OCI-LY3 (cell line): ENCODE data around the gene KBTBD7.

Experiments used
- H2AFZ ChIP-seq: fragments of 200-600, 300-600 bp; shearing (Covaris generic); 2 replicates; pipeline ENCODE4 v1.6.0; 2014; ENCODE audit warnings: antibody characterized with exemption, low read depth, low read length
- H3K27ac ChIP-seq: fragments of 200-600, 300-600 bp; sonication (generic); 2 replicates; pipeline ENCODE4 v1.5.1; 2014; ENCODE audit warnings: mild to moderate bottlenecking, low read length, moderate library complexity, mixed read lengths
- H3K27me3 ChIP-seq: fragments of 200-600, 300-600 bp; sonication (generic); 2 replicates; pipeline ENCODE4 v1.6.1; 2014; ENCODE audit warnings: low read depth, low read length, mixed read lengths
- H3K36me3 ChIP-seq: fragments of 200-600, 300-600 bp; sonication (generic); replicated peaks from 2 replicates; pipeline ENCODE3; 2014; ENCODE audit warnings: low read depth, low read length, mixed read lengths
- H3K4me1 ChIP-seq: fragments of 300-600, 200-600 bp; sonication (generic); 2 replicates; pipeline ENCODE4 v1.6.1; 2014; ENCODE audit warnings: low read length, mixed read lengths
- H3K4me2 ChIP-seq: fragments of 200-600, 300-600 bp; sonication (generic); 2 replicates; pipeline ENCODE4 v1.6.1; 2014; ENCODE audit warnings: low read length, mixed read lengths
- H3K4me3 ChIP-seq: fragments of 300-600, 200-600 bp; sonication (generic); 2 replicates; pipeline ENCODE4 v1.5.1; 2014; ENCODE audit warnings: antibody characterized with exemption, mild to moderate bottlenecking, low read length, moderate library complexity
- H3K79me2 ChIP-seq: fragments of 300-600, 200-600 bp; shearing (Covaris generic); 2 replicates; pipeline ENCODE4 v1.6.1; 2014; ENCODE audit warnings: mild to moderate bottlenecking, low read length, mixed read lengths
- H3K9ac ChIP-seq: fragments of 300-600, 200-600 bp; shearing (Covaris generic); 2 replicates; pipeline ENCODE4 v1.6.0; 2014; ENCODE audit warnings: mild to moderate bottlenecking, low read length, moderate library complexity
- H3K9me3 ChIP-seq: fragments of 200-600, 300-600 bp; shearing (Covaris generic); 2 replicates; pipeline ENCODE4 v1.6.1; 2014; ENCODE audit warnings: low read length, mixed read lengths; ENCODE audit not compliant: insufficient read depth
- H4K20me1 ChIP-seq: fragments of 200-600, 300-600 bp; sonication (generic); 2 replicates; pipeline ENCODE4 v1.6.1; 2016; ENCODE audit warnings: low read length, mixed read lengths; ENCODE audit not compliant: insufficient read depth
- CTCF ChIP-seq: fragments of 200-600, 300-600 bp; sonication (generic); IDR thresholded peaks from 2 replicates; pipeline ENCODE4 v1.5.1; 2014; ENCODE audit warnings: antibody characterized with exemption, low read length, low read depth
- EZH2phosphoT487 ChIP-seq: fragments of 200-600 bp; shearing (Covaris generic); IDR thresholded peaks from 2 replicates; pipeline ENCODE4 v1.6.1; 2018; ENCODE audit warnings: antibody characterized with exemption, mixed run types, low read depth

Gene KBTBD7

GRCh38 chr13:41150058-41150457 is 44.3 kb downstream of the KBTBD7 start:
- no peak overlapping the region for H3K9ac ChIP-seq
- H3K36me3 ChIP-seq = peaks cover 28% of the 10 kb centered on the region
- H2AFZ ChIP-seq = no peak overlapping the region
- H3K79me2 ChIP-seq = no peaks in the 10 kb centered on the region
- H3K4me2 ChIP-seq = no peak overlapping the region
- TF ChIP-seq CTCF = no peak
- no peak for TF ChIP-seq EZH2phosphoT487
- no peak overlapping the region for H3K4me3 ChIP-seq
- peaks cover 37% of the 10 kb centered on the region for H3K9me3 ChIP-seq
- H3K27me3 ChIP-seq = no peaks in the 10 kb centered on the region
- no peaks in the 10 kb centered on the region for H4K20me1 ChIP-seq
- no peaks in the 10 kb centered on the region for H3K4me1 ChIP-seq
- no peak overlapping the region for H3K27ac ChIP-seq

GRCh38 chr13:41148419-41149283 is 45.7 kb downstream of the KBTBD7 start:
- Histone ChIP-seq H3K27ac (no peak overlapping the region), H3K4me3 (no peak overlapping the region), H3K36me3 (peaks cover 28% of the 10 kb centered on the region), H3K9ac (no peak overlapping the region), H3K79me2 (no peaks in the 10 kb centered on the region), H2AFZ (no peak overlapping the region), H3K4me1 (no peaks in the 10 kb centered on the region), H3K4me2 (no peak overlapping the region), H3K27me3 (no peaks in the 10 kb centered on the region), H4K20me1 (no peaks in the 10 kb centered on the region), H3K9me3 (peaks cover 37% of the 10 kb centered on the region)
- TF ChIP-seq EZH2phosphoT487 = no peak
- TF ChIP-seq CTCF = no peak

- no peaks in the 10 kb centered on the region for H3K27me3 ChIP-seq
- no peaks in the 10 kb centered on the region for H3K4me1 ChIP-seq
- H3K4me3 ChIP-seq = no peak overlapping the region
- H3K79me2 ChIP-seq = no peaks in the 10 kb centered on the region
- peaks cover 17% of the 10 kb centered on the region for H3K9me3 ChIP-seq
- H3K27ac ChIP-seq = no peak overlapping the region
- H3K36me3 ChIP-seq = peaks cover 15% of the 10 kb centered on the region
- no peak overlapping the region for H2AFZ ChIP-seq
- no peaks in the 10 kb centered on the region for H4K20me1 ChIP-seq
- TF ChIP-seq CTCF = no peak
- no peak for TF ChIP-seq EZH2phosphoT487
- no peak overlapping the region for H3K4me2 ChIP-seq
- no peak overlapping the region for H3K9ac ChIP-seq
Measured at GRCh38 chr13:41145136-41145908, 49.0 kb downstream of the KBTBD7 start.

GRCh38 chr13:41144576-41144975 is 49.8 kb downstream of the KBTBD7 start:
- Histone ChIP-seq H3K9me3 (peaks cover 10% of the 10 kb centered on the region; the same call in 1 of the 2 replicates), H3K4me3 (no peak overlapping the region), H3K79me2 (no peaks in the 10 kb centered on the region), H3K27me3 (no peaks in the 10 kb centered on the region), H4K20me1 (no peaks in the 10 kb centered on the region), H3K4me1 (peaks cover 1% of the 10 kb centered on the region; the same call in 1 of the 2 replicates), H3K27ac (no peak overlapping the region), H2AFZ (no peak overlapping the region), H3K9ac (no peak overlapping the region), H3K36me3 (peaks cover 8% of the 10 kb centered on the region), H3K4me2 (no peak overlapping the region)
- no peak for TF ChIP-seq CTCF
- TF ChIP-seq EZH2phosphoT487 = no peak
